AG10803 (cell line): ENCODE measurements around the gene UBC.

Experiments used
- DNase-seq: peaks from one replicate; pipeline ENCODE4 v3.0.0; 2010; ENCODE audit warnings: low read depth
- H3K4me3 ChIP-seq: 2 replicates; pipeline ENCODE4 v1.5.1; 2011; ENCODE audit warnings: mild to moderate bottlenecking, low read length, control low read depth
- TF ChIP-seq, protein P1 (sequence below): conservative IDR thresholded peaks from 2 replicates; pipeline ENCODE4 v1.5.1; 2011; ENCODE audit warnings: mild to moderate bottlenecking, low read length, control low read depth, inconsistent platforms

UBC gene

GRCh38 chr12:124868252-124869058 is 46.0 kb downstream of the UBC start:
- H3K4me3 ChIP-seq: no peak overlapping the region
- TF ChIP-seq, protein P1, sequence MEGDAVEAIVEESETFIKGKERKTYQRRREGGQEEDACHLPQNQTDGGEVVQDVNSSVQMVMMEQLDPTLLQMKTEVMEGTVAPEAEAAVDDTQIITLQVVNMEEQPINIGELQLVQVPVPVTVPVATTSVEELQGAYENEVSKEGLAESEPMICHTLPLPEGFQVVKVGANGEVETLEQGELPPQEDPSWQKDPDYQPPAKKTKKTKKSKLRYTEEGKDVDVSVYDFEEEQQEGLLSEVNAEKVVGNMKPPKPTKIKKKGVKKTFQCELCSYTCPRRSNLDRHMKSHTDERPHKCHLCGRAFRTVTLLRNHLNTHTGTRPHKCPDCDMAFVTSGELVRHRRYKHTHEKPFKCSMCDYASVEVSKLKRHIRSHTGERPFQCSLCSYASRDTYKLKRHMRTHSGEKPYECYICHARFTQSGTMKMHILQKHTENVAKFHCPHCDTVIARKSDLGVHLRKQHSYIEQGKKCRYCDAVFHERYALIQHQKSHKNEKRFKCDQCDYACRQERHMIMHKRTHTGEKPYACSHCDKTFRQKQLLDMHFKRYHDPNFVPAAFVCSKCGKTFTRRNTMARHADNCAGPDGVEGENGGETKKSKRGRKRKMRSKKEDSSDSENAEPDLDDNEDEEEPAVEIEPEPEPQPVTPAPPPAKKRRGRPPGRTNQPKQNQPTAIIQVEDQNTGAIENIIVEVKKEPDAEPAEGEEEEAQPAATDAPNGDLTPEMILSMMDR: no peak

GRCh38 chr12:124867401-124867930 is 47.0 kb downstream of the UBC start:
- H3K4me3 ChIP-seq: no peak overlapping the region
- TF ChIP-seq, protein P1: no peak
- DNase-seq: peak; percentile 29

More at GRCh38 chr12:124868252-124869058, 46.0 kb downstream of the UBC start:
- no peak for DNase-seq

- TF ChIP-seq, protein P1: no peak
- DNase-seq: no peak
- H3K4me3 ChIP-seq: no peak overlapping the region
Measured at GRCh38 chr12:124866883-124867400, 47.5 kb downstream of the UBC start.

- TF ChIP-seq, protein P1: no peak
- DNase-seq: no peak
- no peak overlapping the region for H3K4me3 ChIP-seq
Measured at GRCh38 chr12:124866195-124866882, 48.1 kb downstream of the UBC start.

DNA sequence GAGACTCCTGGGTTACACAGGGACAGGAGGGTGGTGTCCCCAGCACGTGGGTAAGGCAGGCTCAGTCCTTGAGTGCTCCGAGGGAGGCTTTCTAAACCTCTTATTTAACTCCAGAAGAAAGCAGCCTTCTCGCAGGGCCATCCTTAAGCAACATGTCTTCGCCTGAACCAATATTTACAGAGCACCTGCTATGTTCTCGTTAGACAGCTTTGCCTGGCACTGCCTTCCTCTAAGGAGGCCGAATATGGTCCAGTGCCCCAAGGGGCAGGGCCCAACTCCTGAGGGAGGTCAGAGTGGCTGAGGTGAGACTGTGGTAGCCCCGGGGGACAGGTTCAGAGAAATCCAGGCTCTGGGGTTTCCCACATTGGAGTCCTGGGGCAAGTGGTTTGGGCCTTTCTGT is 48.7 kb downstream of the UBC start:
- no peak overlapping the region for H3K4me3 ChIP-seq
- DNase-seq: no peak
- TF ChIP-seq, protein P1: no peak

- DNase-seq: no peak
- TF ChIP-seq, protein P1: no peak
- H3K4me3 ChIP-seq: peak overlapping the region; percentile 60
Measured at GRCh38 chr12:124864326-124864752, 50.1 kb downstream of the UBC start.
